Hepatocyte (in vitro differentiated cells): ENCODE data around the gene CLCN4. TPM values are rescaled to one million over a fixed set of nuclear protein-coding genes. Genes with fewer than 3 reads are reported as not detected.

Experiments
- DNase-seq: peaks from one replicate; pipeline ENCODE4 v3.0.0-alpha.2; 2016; ENCODE audit warnings: low spot score
- H2AFZ ChIP-seq: fragments of 200-600 bp; sonication (generic); 2 replicates; pipeline ENCODE4 v1.6.0; 2016; ENCODE audit warnings: antibody characterized with exemption, mild to moderate bottlenecking
- H3K27ac ChIP-seq: fragments of 200-600 bp; sonication (generic); 2 replicates; pipeline ENCODE4 v1.5.1; 2016; ENCODE audit warnings: mild to moderate bottlenecking
- H3K27me3 ChIP-seq: fragments of 200-600 bp; sonication (generic); 2 replicates; pipeline ENCODE4 v1.6.1; 2016
- H3K36me3 ChIP-seq: fragments of 200-600 bp; sonication (generic); replicated peaks from 2 replicates; pipeline ENCODE4 v1.5.1; 2016; ENCODE audit warnings: low read depth; ENCODE audit not compliant: insufficient read depth
- H3K4me1 ChIP-seq: fragments of 200-600 bp; sonication (generic); 2 replicates; pipeline ENCODE4 v1.5.1; 2016; ENCODE audit warnings: mild to moderate bottlenecking, moderate library complexity; ENCODE audit not compliant: insufficient read depth
- H3K4me2 ChIP-seq: fragments of 200-600 bp; sonication (generic); 2 replicates; pipeline ENCODE4 v1.6.0; 2016
- H3K4me3 ChIP-seq: fragments of 200-600 bp; sonication (generic); 2 replicates; pipeline ENCODE4 v1.5.1; 2016; ENCODE audit warnings: mild to moderate bottlenecking
- H3K79me2 ChIP-seq: fragments of 200-600 bp; sonication (generic); 2 replicates; pipeline ENCODE4 v1.6.0; 2017; ENCODE audit warnings: mild to moderate bottlenecking
- H3K9me2 ChIP-seq: fragments of 200-600 bp; sonication (generic); replicated peaks from 2 replicates; pipeline ENCODE4 v1.6.0; 2017; ENCODE audit warnings: mild to moderate bottlenecking; ENCODE audit not compliant: insufficient read depth
- H3K9me3 ChIP-seq: fragments of 200-600 bp; sonication (generic); 2 replicates; pipeline ENCODE4 v1.5.1; 2016; ENCODE audit warnings: low read depth, mild to moderate bottlenecking
- H4K20me1 ChIP-seq: fragments of 200-600 bp; sonication (generic); 2 replicates; pipeline ENCODE4 v1.6.0; 2016; ENCODE audit warnings: mild to moderate bottlenecking; ENCODE audit not compliant: insufficient read depth, poor library complexity, severe bottlenecking
- EZH2 ChIP-seq: fragments of 200-600 bp; sonication (generic); IDR thresholded peaks from 2 replicates; pipeline ENCODE4 v1.6.1; 2016; ENCODE audit warnings: antibody characterized with exemption, mild to moderate bottlenecking, borderline replicate concordance
- EZH2phosphoT487 ChIP-seq: fragments of 200-600 bp; sonication (generic); IDR thresholded peaks from one replicate; pipeline ENCODE4 v1.6.1; 2018; ENCODE audit warnings: antibody characterized with exemption, mild to moderate bottlenecking, low read depth, moderate library complexity; ENCODE audit not compliant: unreplicated experiment, severe bottlenecking
- WGBS: methylation state at CpG from one replicate; pipeline ENCODE4 v1.1.6; 2016; ENCODE audit warnings: low lambda C conversion rate; ENCODE audit errors: missing lambda C conversion rate; 5-methylcytosine and 5-hydroxymethylcytosine counted together
- polyA plus RNA-seq: library from polyadenylated mRNA; unstranded; fragments of >200 nt; fragmentation: Nextera tagmentation; extraction: Ambion mirVana; gene quantifications from 2 replicates; pipeline ENCODE4 v1.2.1, GENCODE V29; 2016
- total RNA-seq: library from RNA; depleted of rRNA; stranded (reverse); fragments of >200 nt; gene quantifications from 2 replicates; pipeline ENCODE4 v1.2.3, GENCODE V29; 2014
- TF ChIP-seq, protein P1 (sequence below): fragments of 200-600 bp; sonication (generic); IDR thresholded peaks from 2 replicates; pipeline ENCODE4 v1.5.1; 2016; ENCODE audit warnings: antibody characterized with exemption, mild to moderate bottlenecking; ENCODE audit not compliant: poor library complexity

CLCN4 gene
- total and polyA plus RNA-seq, 2 experiments from 2014 or later: 2.2 to 3.8 TPM

DNA sequence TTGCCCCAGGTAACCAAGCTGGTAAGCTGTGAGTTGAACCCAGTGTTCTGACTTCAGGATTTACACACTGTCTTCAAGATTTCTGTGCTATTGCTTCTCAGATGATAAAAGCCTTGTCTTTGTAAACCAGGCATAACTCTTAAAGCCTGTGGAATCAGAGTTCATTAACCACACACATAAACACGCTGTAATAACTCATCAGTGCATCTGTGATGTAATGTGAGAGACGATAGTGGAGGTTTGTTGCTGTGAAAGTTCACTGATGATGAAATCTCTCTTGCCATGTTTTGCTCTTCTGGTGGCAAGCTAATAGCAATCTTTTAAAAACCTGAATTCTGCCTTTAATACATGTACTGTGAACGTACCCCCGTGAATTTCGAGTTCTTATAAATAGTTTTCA lies 41.5 kb downstream of the CLCN4 start:
- Histone ChIP-seq H3K27ac (no peak overlapping the region), H3K9me2 (no peaks in the 10 kb centered on the region), H3K9me3 (no peaks in the 10 kb centered on the region), H2AFZ (no peak overlapping the region), H3K4me3 (no peak overlapping the region), H3K27me3 (no peaks in the 10 kb centered on the region), H3K36me3 (no peaks in the 10 kb centered on the region), H3K4me1 (no peaks in the 10 kb centered on the region), H4K20me1 (no peaks in the 10 kb centered on the region), H3K79me2 (no peaks in the 10 kb centered on the region), H3K4me2 (no peak overlapping the region)
- TF ChIP-seq, protein P1, sequence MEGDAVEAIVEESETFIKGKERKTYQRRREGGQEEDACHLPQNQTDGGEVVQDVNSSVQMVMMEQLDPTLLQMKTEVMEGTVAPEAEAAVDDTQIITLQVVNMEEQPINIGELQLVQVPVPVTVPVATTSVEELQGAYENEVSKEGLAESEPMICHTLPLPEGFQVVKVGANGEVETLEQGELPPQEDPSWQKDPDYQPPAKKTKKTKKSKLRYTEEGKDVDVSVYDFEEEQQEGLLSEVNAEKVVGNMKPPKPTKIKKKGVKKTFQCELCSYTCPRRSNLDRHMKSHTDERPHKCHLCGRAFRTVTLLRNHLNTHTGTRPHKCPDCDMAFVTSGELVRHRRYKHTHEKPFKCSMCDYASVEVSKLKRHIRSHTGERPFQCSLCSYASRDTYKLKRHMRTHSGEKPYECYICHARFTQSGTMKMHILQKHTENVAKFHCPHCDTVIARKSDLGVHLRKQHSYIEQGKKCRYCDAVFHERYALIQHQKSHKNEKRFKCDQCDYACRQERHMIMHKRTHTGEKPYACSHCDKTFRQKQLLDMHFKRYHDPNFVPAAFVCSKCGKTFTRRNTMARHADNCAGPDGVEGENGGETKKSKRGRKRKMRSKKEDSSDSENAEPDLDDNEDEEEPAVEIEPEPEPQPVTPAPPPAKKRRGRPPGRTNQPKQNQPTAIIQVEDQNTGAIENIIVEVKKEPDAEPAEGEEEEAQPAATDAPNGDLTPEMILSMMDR: no peak
- TF ChIP-seq EZH2phosphoT487 (no peak), EZH2 (no peak)
- DNase-seq: no peak
- 63% methylated on average over 5 of the region's 5 CpGs for WGBS

DNA sequence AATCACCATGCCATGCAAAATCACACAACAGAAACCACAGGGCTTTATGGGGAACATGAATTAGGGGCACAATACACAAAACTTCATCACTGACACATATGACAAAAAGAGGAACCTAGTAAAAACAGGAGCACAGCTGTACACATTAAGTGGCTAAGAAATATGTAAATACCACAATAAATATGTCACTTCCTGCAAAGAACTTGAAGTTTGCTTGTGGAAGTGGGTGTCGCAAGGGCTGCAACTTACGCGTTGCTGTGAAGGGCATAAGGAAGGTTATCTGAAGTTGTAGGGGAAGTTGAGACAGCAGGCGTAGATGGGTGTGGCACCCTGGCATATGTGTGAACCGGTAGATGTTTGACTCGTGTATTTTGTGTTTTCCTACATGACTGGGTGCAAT lies 42.4 kb downstream of the CLCN4 start:
- Histone ChIP-seq H4K20me1 (no peaks in the 10 kb centered on the region), H3K4me2 (no peak overlapping the region), H3K4me1 (no peaks in the 10 kb centered on the region), H3K27ac (no peak overlapping the region), H2AFZ (no peak overlapping the region), H3K4me3 (no peak overlapping the region), H3K27me3 (no peaks in the 10 kb centered on the region), H3K79me2 (no peaks in the 10 kb centered on the region), H3K9me2 (no peaks in the 10 kb centered on the region), H3K9me3 (no peaks in the 10 kb centered on the region), H3K36me3 (no peaks in the 10 kb centered on the region)
- TF ChIP-seq EZH2phosphoT487: no peak
- TF ChIP-seq, protein P1: no peak
- no peak for TF ChIP-seq EZH2
- WGBS: 86% methylated on average over 6 of the region's 6 CpGs
- DNase-seq: no peak

DNA sequence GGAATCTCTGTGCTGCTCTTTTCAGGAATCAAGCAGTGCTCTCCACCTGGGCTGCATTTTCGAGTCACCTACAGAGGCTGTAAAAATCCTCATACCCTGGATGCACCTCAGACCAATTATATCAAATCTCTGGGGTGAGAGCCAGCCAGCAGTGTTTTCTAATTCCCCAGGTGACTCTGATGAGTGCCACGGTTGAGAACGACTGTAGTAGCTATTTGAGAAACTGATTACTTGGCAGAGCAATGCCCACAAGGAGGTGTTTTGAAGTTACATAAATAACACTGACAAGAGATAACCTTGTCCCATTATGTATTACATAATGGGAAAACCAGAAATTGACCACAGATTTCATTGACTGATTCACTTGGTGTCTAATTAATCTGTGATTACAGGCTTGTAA lies 46.8 kb downstream of the CLCN4 start:
- Histone ChIP-seq H3K36me3 (no peaks in the 10 kb centered on the region), H3K4me1 (no peaks in the 10 kb centered on the region), H3K27me3 (no peaks in the 10 kb centered on the region), H2AFZ (no peak overlapping the region), H3K4me2 (no peak overlapping the region), H3K27ac (no peak overlapping the region), H3K4me3 (no peak overlapping the region), H4K20me1 (no peaks in the 10 kb centered on the region), H3K9me2 (no peaks in the 10 kb centered on the region), H3K9me3 (no peaks in the 10 kb centered on the region), H3K79me2 (no peaks in the 10 kb centered on the region)
- TF ChIP-seq EZH2 (no peak), EZH2phosphoT487 (no peak)
- WGBS: 68% methylated on average over 3 of the region's 3 CpGs
- no peak for DNase-seq

DNA sequence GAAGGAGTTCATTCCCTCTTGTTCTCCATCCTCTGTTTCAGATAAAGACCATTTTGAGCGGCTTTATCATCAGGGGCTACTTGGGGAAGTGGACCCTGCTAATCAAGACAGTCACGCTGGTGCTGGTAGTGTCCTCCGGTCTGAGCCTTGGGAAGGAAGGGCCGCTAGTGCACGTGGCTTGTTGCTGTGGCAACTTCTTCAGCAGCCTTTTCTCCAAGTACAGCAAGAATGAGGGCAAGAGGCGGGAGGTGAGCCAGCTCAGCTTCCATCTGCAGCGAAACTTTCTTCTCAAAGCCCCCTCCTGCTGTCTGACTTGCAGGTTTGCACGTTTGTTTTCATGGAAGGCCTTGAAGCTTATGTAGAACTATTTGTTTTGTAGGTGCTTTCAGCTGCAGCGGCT lies 49.5 kb downstream of the CLCN4 start:
- no peaks in the 10 kb centered on the region for H3K9me3 ChIP-seq
- H3K27me3 ChIP-seq: no peaks in the 10 kb centered on the region
- DNase-seq: no peak
- H4K20me1 ChIP-seq: no peaks in the 10 kb centered on the region
- TF ChIP-seq EZH2: no peak
- no peak for TF ChIP-seq EZH2phosphoT487
- TF ChIP-seq, protein P1: no peak
- no peaks in the 10 kb centered on the region for H3K4me1 ChIP-seq
- no peaks in the 10 kb centered on the region for H3K36me3 ChIP-seq
- 65% methylated on average over 9 of the region's 9 CpGs for WGBS
- no peak overlapping the region for H2AFZ ChIP-seq
- no peaks in the 10 kb centered on the region for H3K79me2 ChIP-seq
- H3K27ac ChIP-seq: no peak overlapping the region
- no peak overlapping the region for H3K4me3 ChIP-seq
- no peak overlapping the region for H3K4me2 ChIP-seq
- no peaks in the 10 kb centered on the region for H3K9me2 ChIP-seq
